HG03469 (cell line): Measurements from ENCODE around the gene MAPK11.

Experiments
- ATAC-seq: cut with Tn5 transposase; IDR thresholded peaks from one replicate; pipeline ENCODE4 v1.9.1; 2021; ENCODE audit warnings: mild to moderate bottlenecking, moderate library complexity, moderate number of reproducible peaks; ENCODE audit not compliant: unreplicated experiment

Gene MAPK11

GRCh38 chr22:50250555-50251476 is 19.4 kb downstream of the MAPK11 start, which contains the start of gene HDAC10:
HDAC10 (minus strand) TSS chr22:50251265; CDS start chr22:50251032, 233 bp downstream.
- ATAC-seq = no peak

DNA sequence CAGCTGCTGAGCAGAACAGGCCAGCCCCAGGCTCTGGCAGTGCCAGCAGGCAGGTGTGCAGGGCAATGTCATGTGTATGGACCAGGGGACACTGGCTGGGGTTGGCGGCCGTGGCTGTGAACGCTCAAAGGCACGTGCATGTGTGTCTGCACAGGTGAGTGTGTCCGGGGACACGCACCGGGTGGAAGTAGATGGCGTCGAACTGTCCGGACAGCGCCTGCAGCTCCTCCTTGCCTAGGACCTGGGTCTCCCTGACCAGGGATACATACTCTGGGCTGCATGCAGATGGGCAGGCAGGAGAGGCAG is 20.0 kb downstream of the MAPK11 start:
- ATAC-seq = no peak

DNA sequence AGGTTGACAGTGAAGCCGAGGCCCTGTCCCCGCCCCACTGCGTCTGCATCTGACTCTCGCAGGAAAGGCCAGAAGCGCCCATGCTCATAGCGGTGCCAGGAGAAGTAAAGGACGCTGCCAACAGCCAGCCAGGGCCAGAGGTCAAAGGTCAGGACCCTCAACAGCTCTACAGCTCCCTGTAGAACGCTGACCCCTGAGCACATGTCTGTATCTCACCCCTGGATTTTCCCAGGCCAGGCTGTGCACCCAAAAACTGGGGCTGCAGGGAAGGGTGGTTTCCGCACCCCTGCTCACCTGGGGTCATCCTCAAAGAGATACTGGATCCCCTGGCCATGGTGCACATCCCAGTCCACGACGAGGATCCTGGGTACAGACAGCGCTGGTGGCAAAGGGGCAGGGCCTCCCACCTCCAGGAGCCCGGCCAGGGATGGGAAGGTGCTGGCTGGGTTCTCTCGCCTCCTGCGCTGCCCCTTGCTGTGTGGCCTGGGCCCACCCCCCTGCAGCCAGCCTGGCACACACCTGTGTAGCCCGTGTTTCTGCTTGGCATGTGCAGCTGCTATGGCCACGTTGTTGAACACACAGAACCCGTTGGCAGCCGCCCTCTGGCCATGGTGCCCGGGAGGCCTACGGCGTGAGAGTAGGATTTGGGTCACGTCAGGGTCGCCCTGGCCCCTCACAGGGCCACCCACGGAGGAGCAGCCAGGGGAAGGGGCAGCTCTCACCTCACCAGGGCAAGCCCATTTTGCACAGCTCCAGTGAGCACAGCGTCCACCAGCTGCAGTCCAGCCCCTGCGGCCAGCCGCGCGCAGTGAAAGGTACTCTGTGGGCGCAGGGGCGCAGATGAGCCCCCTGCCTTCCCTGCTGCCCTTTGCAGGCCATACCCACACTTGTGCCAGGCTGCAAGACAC is 20.6 kb downstream of the MAPK11 start:
- ATAC-seq = no peak

DNA sequence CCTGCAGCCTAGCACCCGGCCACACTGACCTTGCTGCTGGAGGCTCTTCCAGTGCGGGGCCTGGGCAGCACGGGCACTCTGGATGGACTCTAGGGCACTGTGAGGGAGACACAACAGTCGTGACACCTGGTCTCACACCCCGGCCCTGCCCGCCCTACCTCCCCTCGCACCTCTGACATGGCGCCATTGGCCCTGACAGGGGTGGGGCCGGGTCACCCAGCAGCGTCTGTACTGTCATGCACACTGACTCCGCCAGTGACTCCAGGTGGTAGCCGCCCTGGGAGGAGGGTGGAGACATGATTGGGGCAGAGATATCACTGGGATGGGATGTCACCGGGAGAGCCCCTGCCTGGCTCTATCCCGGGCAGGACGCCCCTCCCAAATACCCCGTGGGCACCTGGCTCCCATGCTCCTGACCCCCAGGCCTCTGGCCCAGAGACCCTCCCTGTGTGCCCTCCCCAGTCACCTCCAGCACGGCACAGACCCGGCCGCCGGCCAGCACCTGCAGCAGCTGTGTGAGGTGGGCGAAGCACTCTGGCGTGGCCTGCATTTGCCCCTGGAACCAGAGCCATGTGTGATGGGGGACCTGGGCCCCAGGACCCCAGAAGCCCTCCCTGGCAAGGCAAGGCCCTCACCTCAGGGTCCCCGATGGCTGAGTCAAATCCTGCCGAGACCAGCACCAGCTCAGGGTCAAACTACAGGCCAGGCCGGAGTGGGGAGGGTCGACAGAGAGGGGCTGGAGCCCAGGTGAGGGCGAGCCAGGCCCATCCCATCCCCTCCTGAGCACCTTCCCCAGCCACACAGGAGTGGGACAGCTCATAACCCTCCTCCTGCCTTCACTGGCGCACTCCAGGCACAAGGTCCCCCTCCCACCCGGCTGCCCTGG is 21.7 kb downstream of the MAPK11 start:
- no peak for ATAC-seq

GRCh38 chr22:50247748-50248147 is 22.4 kb downstream of the MAPK11 start:
- no peak for ATAC-seq

GRCh38 chr22:50246242-50247175 is 23.7 kb downstream of the MAPK11 start:
- ATAC-seq = no peak

- no peak for ATAC-seq
Observed at GRCh38 chr22:50245214-50246072, 24.7 kb downstream of the MAPK11 start.

DNA sequence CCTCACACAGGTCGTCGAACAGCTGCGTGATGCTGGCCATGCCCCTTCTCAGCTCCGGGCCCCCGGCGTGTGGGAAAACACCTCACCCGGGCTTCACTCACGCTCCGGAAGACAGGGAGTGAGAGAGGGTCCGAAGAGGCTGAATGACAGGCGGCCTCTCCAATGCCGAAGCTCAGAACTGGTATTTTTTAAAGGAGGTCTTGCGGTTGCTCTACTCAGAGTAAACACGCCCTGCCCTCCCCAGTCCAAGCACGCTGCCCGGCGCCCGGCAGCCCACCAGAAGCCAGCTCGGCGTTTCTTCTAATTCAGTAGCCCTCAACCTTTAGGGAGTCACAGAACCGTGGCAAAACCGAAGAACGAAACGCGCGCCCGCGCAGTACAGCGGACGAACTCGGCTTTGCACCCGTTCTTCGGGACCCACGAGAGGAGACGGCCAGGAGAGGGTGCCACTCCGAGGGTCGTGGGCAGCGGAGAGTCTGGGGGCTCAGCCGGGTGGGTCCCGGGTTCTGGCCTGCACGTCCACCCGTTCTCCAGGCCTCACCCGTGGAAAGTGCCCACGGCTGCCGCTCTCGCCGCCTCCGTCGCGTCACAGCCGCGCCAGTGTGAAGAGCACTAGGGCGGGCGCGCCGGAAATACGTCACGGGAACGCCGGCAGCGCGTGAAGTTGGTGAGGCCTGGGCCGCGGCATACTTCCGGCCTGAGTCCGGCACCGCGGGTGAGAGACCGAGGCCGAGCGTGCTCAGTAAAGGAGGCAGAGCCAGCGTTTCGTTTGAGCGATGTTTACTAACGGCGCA is 25.6 kb downstream of the MAPK11 start, which contains the start of gene TUBGCP6:
Gene TUBGCP6, minus strand, starts transcription at position 604 of the 794 bp plus-strand sequence. Its CDS starts 564 bp downstream, at position 40.
- ATAC-seq = peak; percentile 56

DNA sequence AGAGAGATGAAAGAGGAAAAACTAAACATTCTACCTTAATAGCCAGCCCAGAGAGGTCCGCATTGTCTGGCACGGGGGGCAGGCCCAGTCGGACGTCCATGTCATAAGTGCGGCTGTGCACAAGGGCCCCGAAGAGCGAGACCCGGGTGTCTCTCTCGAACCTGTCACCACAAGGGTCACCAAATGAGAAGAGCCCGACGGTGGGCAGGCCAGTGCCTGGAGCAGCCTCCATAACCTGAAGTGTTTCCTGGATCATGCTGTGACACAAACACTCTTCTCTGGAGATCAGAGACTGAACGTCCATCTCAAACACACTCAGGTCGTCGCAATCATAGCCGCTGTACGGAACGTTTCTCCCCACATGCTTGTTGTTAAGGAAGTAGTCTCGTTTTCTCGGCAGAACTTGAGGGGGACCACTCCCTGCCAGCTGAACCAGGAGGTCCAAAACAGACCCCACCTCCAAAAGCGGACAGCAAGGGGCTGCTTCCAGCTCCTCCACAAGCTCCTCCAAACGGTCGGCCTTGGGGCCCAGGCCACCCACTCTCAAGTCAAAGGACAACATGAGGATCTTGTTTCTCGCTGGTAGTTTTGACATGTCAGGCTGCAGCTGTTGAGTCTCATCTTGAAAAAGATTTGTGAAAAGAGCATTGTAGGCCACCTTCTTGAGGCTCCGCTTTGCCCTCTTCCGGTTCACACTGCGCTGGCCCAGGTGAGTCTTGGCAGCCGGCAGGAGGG is 26.3 kb downstream of the MAPK11 start:
- no peak for ATAC-seq

DNA sequence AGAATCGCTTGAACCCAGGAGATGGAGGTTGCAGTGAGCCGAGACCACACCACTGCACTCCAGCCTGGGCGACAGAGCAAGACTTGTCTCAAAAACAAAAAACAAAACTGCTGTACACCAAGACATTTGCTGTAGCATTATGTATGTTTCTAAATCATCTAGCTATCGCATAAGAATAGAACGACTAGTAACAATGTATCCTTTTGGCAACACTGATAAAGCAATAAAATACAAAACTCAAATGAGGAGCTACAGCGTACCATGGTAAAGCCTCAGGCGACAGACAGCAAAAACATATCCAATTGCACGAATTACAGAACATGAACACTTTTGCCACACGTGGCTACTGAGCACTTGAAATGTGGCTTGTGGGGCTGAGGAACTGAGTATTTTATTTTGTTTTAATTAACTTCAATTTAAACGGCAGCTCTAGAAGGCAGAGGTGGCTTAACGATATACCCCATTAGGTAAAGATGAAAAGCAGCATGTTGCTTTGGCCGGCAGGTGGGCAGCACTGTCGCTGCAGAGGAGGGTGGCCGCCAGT is 27.7 kb downstream of the MAPK11 start:
- ATAC-seq = no peak

- ATAC-seq = no peak
Observed at GRCh38 chr22:50238755-50239154, 31.4 kb downstream of the MAPK11 start.

DNA sequence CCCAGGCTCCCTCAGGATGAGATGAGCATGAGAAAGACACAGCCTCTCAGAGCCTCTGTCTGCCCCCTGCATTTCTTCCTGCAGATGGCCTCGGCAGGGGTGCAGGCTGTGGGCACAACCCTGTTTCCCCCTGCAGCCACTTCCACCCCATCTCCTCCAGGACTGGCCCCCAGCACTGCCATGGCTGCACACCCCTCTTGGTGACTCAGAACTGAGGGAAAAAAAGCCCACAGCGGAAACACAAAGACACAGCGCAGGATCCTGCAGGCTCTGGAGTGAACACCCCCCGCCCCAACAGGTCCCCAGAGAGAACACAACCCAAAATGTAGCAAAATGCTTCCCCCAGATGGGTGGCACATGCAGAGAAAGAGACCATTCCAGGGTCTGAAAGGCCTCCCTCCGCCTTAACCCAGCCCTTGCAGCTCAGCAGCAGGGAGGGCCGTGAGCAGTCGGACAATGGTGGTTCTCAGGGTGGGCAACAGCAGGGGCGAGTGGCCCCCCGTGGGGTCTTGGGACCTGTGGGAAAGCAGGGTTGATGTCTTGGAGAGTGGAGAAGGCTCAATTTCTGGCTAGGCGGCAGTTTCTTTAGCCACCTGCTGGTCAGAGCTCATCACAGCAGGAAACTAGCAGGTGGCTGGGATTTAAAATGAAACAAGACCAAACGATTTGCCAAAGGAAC is 33.3 kb downstream of the MAPK11 start:
- no peak for ATAC-seq

- no peak for ATAC-seq
Observed at GRCh38 chr22:50233223-50233622, 37.0 kb downstream of the MAPK11 start.

GRCh38 chr22:50232481-50233151 is 37.6 kb downstream of the MAPK11 start:
- no peak for ATAC-seq

- ATAC-seq = no peak
Observed at GRCh38 chr22:50229370-50229769, 40.8 kb downstream of the MAPK11 start.

GRCh38 chr22:50228366-50228765 is 41.8 kb downstream of the MAPK11 start:
- no peak for ATAC-seq
